NCI-H2171 treated with DMSO at 0.1 percent for 48 hours (cell line): ENCODE data around the gene AHDC1.

Source experiments
- DNase-seq: peaks from one replicate; lab custom pipeline; 2025; lab: John Stamatoyannopoulos, UW

Gene AHDC1

GRCh38 chr1:27575840-27576331, 28.1 kb downstream of the AHDC1 start:
- peak; percentile 57 for DNase-seq

- peak; percentile 74 for DNase-seq
Observed at GRCh38 chr1:27574871-27575831, 28.8 kb downstream of the AHDC1 start.

GRCh38 chr1:27574001-27574781, 29.8 kb downstream of the AHDC1 start:
- no peak for DNase-seq

DNA sequence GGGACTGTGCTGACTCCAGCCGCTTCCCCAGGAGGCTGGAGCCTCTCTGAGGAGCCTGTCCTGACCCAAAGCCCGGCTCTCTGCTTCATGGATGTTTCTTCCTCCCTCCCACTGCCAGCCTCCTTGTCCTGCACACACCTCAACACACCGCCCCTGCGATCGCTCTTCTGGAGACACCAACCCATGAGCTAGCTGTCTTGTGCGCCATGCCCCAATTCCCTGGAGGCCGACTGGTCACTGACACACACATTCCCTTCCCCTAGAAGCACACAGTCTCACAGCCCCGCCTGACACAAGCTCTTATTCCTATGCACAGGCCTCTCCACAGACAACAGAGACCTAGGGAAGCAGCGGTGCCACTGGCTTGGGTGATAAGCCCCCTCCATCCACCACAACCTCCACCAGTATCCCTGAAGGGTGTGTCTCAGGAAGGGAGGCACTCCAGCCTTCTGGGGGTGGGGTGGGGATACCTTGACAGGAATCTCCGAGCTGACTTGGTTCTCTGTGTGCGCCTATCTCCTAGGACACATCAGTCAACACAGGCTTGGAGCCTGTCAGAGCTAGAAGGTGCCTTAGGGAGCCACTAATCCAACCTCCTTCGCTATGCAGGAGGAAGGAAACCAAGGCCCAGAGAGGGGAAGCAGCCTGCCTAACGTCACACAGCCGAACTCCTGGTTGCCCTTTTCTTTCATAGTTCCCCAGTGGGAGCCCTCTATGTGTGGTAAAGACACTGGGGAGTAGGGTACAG, 31.1 kb downstream of the AHDC1 start:
- DNase-seq = no peak

GRCh38 chr1:27572019-27572678, 31.8 kb downstream of the AHDC1 start:
- DNase-seq = no peak

DNA sequence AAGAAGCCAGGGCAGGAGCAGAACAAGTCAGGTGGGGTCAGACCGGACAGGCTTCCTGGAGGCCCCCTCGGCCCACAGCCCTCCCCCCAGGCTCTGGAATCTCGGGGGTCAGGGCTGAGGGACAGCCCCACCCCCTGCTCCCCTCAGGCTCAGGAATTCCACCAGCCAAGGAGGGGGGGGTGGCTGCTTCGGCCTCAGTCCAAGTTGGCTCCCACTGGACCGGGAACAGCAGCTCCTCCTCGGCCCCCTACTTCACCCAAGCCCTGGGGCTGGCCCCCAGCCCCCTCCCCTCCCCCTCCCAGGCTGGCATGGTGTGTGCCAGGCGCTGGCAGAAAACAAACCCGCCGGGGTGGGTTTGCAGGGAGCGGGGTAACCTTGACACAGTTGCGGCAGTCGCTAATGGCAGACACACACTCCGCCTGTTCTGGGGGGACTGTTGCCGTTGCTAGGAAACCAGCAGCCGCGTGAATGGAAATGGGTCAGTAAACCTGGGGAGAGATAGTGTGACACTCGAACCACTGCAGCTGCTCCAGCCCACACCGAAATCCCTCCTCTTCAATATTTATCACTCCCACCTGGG, 32.4 kb downstream of the AHDC1 start:
- DNase-seq = no peak

GRCh38 chr1:27570784-27571183, 33.2 kb downstream of the AHDC1 start:
- no peak for DNase-seq

DNA sequence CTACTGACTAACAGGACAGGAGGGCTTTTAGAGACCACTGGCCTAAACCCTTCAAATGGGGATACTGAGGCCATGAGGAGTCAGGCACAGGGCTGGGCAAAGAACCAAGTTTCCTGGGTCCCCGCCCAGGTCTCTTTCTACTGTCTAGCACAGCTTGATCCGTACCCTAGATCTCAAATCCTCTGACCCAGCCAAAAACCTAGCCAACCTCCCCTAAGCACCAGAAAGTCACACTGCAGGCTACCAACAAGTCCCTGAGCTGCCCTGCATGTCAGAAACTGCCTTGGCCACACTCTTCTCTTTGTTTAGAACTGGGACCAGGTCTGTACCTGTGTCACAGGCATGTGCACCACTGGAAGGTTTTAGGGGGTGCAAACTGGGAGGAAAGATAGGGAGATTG, 33.6 kb downstream of the AHDC1 start:
- DNase-seq = no peak

DNA sequence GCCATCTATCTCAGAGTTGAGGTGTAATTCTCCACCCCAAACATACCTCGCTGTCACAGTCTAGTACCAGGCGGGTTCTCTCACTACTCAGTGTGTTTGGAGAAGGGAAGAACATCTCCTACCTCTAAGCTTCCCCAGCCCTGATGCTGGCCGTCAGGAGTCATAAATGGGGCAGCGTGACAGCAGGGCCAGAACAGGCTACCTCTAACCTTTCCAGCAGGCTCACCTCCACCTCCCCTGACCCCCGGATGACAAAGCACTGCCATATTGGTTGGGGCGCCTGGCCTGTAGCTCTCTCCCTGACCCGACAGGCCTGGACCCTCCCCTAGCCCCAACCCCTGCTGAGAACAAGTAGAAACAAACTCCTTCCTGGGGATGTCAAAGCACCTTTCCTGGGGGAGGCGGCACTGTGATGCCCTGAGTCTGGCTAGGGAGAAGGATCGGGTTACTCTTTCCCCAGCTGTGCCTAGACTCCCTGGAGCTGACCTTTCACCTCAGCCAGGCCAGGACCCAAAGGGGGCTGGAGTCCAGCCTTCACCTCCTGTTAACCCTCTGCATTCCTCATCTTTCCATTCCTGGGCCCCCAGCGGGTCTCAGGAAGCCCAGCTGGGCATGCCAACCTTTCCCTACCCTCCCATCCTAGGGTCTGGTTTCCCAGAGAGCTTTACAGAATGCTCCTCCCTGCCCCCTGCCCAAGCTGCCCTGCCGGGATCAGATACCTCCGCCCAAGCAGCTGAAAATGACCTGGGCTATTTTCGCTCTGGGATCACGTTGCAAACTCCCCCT, 34.2 kb downstream of the AHDC1 start:
- DNase-seq = no peak

DNA sequence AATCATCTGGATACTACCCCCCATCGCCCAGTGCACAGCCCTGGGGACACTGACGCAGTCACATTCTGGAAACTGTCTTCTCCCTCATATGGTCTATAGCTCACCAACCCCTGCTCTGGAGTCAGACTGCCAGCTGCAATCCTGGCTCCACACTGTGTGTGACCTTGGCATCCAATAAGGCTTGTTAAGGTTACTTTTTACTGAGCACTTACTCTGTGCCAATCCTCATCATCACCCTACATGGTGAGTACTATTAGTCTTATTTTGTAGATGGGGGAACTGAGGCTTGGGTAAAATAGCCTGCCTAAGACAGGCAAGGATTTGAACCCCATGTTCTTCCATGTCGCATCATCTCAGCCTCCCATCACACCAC, 34.9 kb downstream of the AHDC1 start:
- DNase-seq = peak; percentile 42

DNA sequence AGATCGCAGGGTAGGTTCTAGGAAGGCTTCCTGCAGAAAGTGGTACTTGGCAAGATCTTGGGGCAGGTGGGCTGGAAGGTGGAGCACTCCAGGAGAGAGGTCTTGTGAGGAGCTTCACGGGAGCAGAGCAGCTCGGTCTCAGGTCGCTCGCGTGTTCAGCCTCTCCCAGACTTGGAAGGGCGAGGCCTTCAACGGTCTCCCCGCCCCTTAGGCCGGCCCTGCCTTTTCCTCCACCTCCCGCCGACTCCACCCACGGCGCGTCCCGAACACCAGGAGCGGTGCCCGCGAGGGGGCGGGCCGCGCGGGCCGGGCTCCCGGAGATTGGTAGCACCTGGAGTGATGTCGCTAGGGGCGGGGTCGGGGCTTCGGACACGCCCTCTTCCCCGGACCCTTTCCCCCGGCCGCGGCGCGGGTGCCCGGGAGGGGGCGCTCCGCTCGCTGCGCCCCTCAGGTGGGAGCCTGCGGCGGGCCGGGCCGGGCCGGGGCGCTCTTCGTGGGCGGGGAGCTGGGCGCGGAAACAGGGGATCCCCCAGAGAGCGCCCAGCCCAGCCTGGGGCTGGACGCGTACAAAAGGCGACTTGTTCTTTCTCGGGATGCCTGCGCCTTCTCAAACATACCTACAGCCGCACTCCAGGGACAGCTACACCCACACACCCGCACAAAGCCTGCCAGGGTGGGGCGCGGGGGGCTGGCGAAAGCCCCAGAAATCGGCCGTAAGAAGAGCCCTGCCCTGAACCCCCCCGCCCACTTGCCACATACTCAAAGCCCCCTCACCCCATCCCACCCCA, 35.5 kb downstream of the AHDC1 start:
- DNase-seq = peak; percentile 94

GRCh38 chr1:27567971-27568299, 36.0 kb downstream of the AHDC1 start:
- DNase-seq = no peak

GRCh38 chr1:27567146-27567526, 36.8 kb downstream of the AHDC1 start:
- peak; percentile 69 for DNase-seq

DNA sequence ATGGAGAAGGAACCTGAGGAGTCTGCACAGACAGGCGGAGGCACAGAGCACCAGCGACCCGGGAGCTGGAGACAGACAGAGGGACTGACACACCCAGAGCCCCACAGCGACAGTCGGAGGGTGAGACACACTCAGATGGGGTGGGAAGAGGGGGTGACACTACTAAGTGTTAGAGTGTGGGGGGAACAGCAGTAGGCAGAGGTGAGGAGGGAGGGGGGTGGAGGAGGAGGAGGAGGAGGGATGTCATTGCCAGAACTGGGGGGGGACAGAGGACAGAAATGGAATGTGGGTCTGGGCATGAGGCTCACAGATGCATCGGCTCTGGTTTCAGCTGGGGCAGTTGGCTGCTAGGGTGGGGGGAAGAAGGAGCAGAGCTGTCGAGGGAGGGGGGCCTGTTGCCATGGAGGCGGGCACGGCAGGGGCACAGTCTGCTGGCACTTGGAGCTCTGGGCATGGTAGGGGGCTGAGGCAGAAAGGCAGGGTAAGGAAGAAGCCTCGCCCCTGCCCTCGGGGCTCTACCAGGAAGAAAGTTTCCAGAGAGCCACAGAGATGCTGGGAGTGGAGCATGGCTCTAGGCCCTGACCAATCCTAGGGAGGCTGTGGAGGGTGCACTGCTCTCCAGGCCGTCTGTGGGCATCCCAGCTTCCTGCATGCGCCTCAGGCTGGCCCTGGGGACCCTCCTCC, 37.3 kb downstream of the AHDC1 start:
- peak; percentile 57 for DNase-seq

GRCh38 chr1:27564710-27565649, 39.0 kb downstream of the AHDC1 start:
- peak; percentile 41 for DNase-seq

- no peak for DNase-seq
Observed at GRCh38 chr1:27563591-27564471, 40.1 kb downstream of the AHDC1 start.

DNA sequence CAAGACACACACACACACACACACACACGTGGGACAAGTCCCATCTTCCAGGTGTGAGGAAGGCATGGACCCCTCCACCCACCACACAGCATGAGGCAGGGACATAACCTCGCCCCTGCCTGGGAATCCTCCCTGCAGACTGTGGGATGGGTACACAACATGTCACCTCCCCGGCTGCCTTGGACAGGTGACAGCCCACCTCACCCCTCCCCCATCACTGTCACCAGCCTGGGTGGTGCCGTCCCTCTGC, 40.7 kb downstream of the AHDC1 start:
- DNase-seq = no peak
